ENCODE data around the gene MSX1. TPM values are rescaled to one million over a fixed set of nuclear protein-coding genes. Genes with fewer than 3 reads are reported as not detected.

Gene MSX1
- polyA plus RNA-seq, 3 donors from 2014 or later, result 0.19 TPM; not detected in 2

GRCh38 chr4:4856071-4857000 is 3.1 kb upstream of the MSX1 start:
- Mint-ChIP-seq H3K4me3 (peak overlapping the region in 3 of 5 donors; percentile 54 to 65 (median 60)), H3K36me3 (no peaks in the 10 kb centered on the region), H3K9me3 (peaks cover 0 to 2% (median 0%) of the 10 kb centered on the region in 6 donors), H3K4me1 (peaks cover 40 to 73% of the 10 kb centered on the region in 2 donors), H3K27me3 (ENCODE audit: low read depth in 3 of 3) (peaks cover 38 to 67% (median 66%) of the 10 kb centered on the region in 3 donors), H3K27ac (peak overlapping the region in 3 of 6 donors; percentile 10 to 49 (median 30))
- no peak for DNase-seq

GRCh38 chr4:4857001-4857808 is 2.3 kb upstream of the MSX1 start:
- Mint-ChIP-seq H3K4me3 (peak overlapping the region; percentile 12 to 70 (median 57)), H3K4me1 (peaks cover 48 to 80% of the 10 kb centered on the region in 2 donors), H3K27me3 (ENCODE audit: low read depth in 3 of 3) (peaks cover 45 to 71% (median 70%) of the 10 kb centered on the region in 3 donors), H3K27ac (no peak overlapping the region), H3K9me3 (peaks cover 0 to 2% (median 0%) of the 10 kb centered on the region in 6 donors), H3K36me3 (no peaks in the 10 kb centered on the region)
- DNase-seq, result no peak

GRCh38 chr4:4857809-4858508 is 1.5 kb upstream of the MSX1 start:
- H3K4me1 Mint-ChIP-seq, result peaks cover 41 to 78% of the 10 kb centered on the region in 2 donors
- no peaks in the 10 kb centered on the region for H3K36me3 Mint-ChIP-seq
- DNase-seq, result no peak
- H3K4me3 Mint-ChIP-seq, result peak overlapping the region in 2 of 5 donors; percentile 38 to 87
- peaks cover 50 to 72% (median 70%) of the 10 kb centered on the region in 3 donors for H3K27me3 Mint-ChIP-seq (ENCODE audit: low read depth in 3 of 3)
- peaks cover 0 to 2% (median 0%) of the 10 kb centered on the region in 6 donors for H3K9me3 Mint-ChIP-seq
- peak overlapping the region in 1 of 6 donors; percentile 46 for H3K27ac Mint-ChIP-seq

- no peak for DNase-seq
- H3K9me3 Mint-ChIP-seq, result peaks cover 0 to 2% (median 0%) of the 10 kb centered on the region in 6 donors
- peak overlapping the region in 1 of 6 donors; percentile 46 for H3K27ac Mint-ChIP-seq
- H3K4me1 Mint-ChIP-seq, result peaks cover 35 to 70% of the 10 kb centered on the region in 2 donors
- peak overlapping the region; percentile 70 to 87 (median 77) for H3K4me3 Mint-ChIP-seq
- peaks cover 48 to 75% (median 62%) of the 10 kb centered on the region in 3 donors for H3K27me3 Mint-ChIP-seq (ENCODE audit: low read depth in 3 of 3)
- H3K36me3 Mint-ChIP-seq, result no peaks in the 10 kb centered on the region
Observed at GRCh38 chr4:4858527-4859324, 739 bp upstream of the MSX1 start.

- no peak overlapping the region for H3K27ac Mint-ChIP-seq
- DNase-seq, result no peak
- no peaks in the 10 kb centered on the region for H3K36me3 Mint-ChIP-seq
- peak overlapping the region; percentile 80 to 96 (median 91) for H3K4me3 Mint-ChIP-seq
- peaks cover 58 to 80% (median 65%) of the 10 kb centered on the region in 3 donors for H3K27me3 Mint-ChIP-seq (ENCODE audit: low read depth in 3 of 3)
- peaks cover 0 to 2% (median 0%) of the 10 kb centered on the region in 6 donors for H3K9me3 Mint-ChIP-seq
- H3K4me1 Mint-ChIP-seq, result peaks cover 31 to 62% of the 10 kb centered on the region in 2 donors
Observed at GRCh38 chr4:4859799-4860599, 534 bp downstream of the MSX1 start.

GRCh38 chr4:4860600-4861389 is 1.3 kb downstream of the MSX1 start:
- Mint-ChIP-seq H3K9me3 (peaks cover 0 to 2% (median under 1%) of the 10 kb centered on the region in 6 donors), H3K27ac (peak overlapping the region in 1 of 6 donors; percentile 37), H3K36me3 (no peaks in the 10 kb centered on the region), H3K4me1 (peaks cover 32 to 63% of the 10 kb centered on the region in 2 donors), H3K4me3 (peak overlapping the region; percentile 80 to 96 (median 91)), H3K27me3 (ENCODE audit: low read depth in 3 of 3) (peaks cover 55 to 77% (median 66%) of the 10 kb centered on the region in 3 donors)
- no peak for DNase-seq

GRCh38 chr4:4861390-4862018 is 2.0 kb downstream of the MSX1 start:
- H3K4me3 Mint-ChIP-seq, result peak overlapping the region; percentile 80 to 96 (median 91)
- H3K27me3 Mint-ChIP-seq (ENCODE audit: low read depth in 3 of 3), result peaks cover 54 to 77% (median 67%) of the 10 kb centered on the region in 3 donors
- H3K36me3 Mint-ChIP-seq, result no peaks in the 10 kb centered on the region
- no peak overlapping the region for H3K27ac Mint-ChIP-seq
- DNase-seq, result no peak
- peaks cover 0 to 2% (median under 1%) of the 10 kb centered on the region in 6 donors for H3K9me3 Mint-ChIP-seq
- peaks cover 35 to 63% of the 10 kb centered on the region in 2 donors for H3K4me1 Mint-ChIP-seq

- peaks cover 0 to 2% (median under 1%) of the 10 kb centered on the region in 6 donors for H3K9me3 Mint-ChIP-seq
- peaks cover 52 to 74% (median 67%) of the 10 kb centered on the region in 3 donors for H3K27me3 Mint-ChIP-seq (ENCODE audit: low read depth in 3 of 3)
- DNase-seq, result no peak
- H3K4me1 Mint-ChIP-seq, result peaks cover 34 to 60% of the 10 kb centered on the region in 2 donors
- peak overlapping the region; percentile 36 to 96 (median 80) for H3K4me3 Mint-ChIP-seq
- no peaks in the 10 kb centered on the region for H3K36me3 Mint-ChIP-seq
- H3K27ac Mint-ChIP-seq, result no peak overlapping the region
Observed at GRCh38 chr4:4862071-4862551, 2.6 kb downstream of the MSX1 start.

GRCh38 chr4:4862665-4863482 is 3.4 kb downstream of the MSX1 start:
- peak overlapping the region in 2 of 5 donors; percentile 39 to 96 for H3K4me3 Mint-ChIP-seq
- H3K27ac Mint-ChIP-seq, result no peak overlapping the region
- H3K36me3 Mint-ChIP-seq, result no peaks in the 10 kb centered on the region
- peaks cover 0 to 2% (median 0%) of the 10 kb centered on the region in 6 donors for H3K9me3 Mint-ChIP-seq
- peaks cover 49 to 66% (median 60%) of the 10 kb centered on the region in 3 donors for H3K27me3 Mint-ChIP-seq (ENCODE audit: low read depth in 3 of 3)
- no peak for DNase-seq
- H3K4me1 Mint-ChIP-seq, result peaks cover 28 to 56% of the 10 kb centered on the region in 2 donors

- H3K9me3 Mint-ChIP-seq, result peaks cover 0 to 5% (median 0%) of the 10 kb centered on the region in 6 donors
- no peaks in the 10 kb centered on the region for H3K36me3 Mint-ChIP-seq
- H3K27ac Mint-ChIP-seq, result no peak overlapping the region
- peaks cover 42 to 62% (median 55%) of the 10 kb centered on the region in 3 donors for H3K27me3 Mint-ChIP-seq (ENCODE audit: low read depth in 3 of 3)
- no peak for DNase-seq
- peak overlapping the region in 1 of 5 donors; percentile 6 for H3K4me3 Mint-ChIP-seq
- peaks cover 24 to 41% of the 10 kb centered on the region in 2 donors for H3K4me1 Mint-ChIP-seq
Observed at GRCh38 chr4:4864443-4864939, 5.0 kb downstream of the MSX1 start.
